Trophoblast cell (in vitro differentiated cells and primary cell): ENCODE data around the gene ZRANB3.

Source experiments
- DNase-seq, 2 donors: peaks; one replicate each; pipeline ENCODE4 v3.0.0-alpha.2; 2016
- H2AFZ ChIP-seq: 2 replicates; pipeline ENCODE4 v1.6.1; 2013; ENCODE audit warnings: low read length, moderate library complexity, mild to moderate bottlenecking; ENCODE audit not compliant: insufficient read depth, poor library complexity
- H2AK5ac ChIP-seq: 2 replicates; pipeline ENCODE4 v1.6.1; 2013; ENCODE audit warnings: mild to moderate bottlenecking, low read length
- H2BK120ac ChIP-seq: 2 replicates; pipeline ENCODE4 v1.6.1; 2013; ENCODE audit warnings: low read length, mild to moderate bottlenecking, moderate library complexity; ENCODE audit not compliant: insufficient read depth, poor library complexity
- H2BK12ac ChIP-seq: 2 replicates; pipeline ENCODE4 v1.6.1; 2013; ENCODE audit warnings: mild to moderate bottlenecking, low read length, moderate library complexity
- H2BK5ac ChIP-seq: 2 replicates; pipeline ENCODE4 v1.6.1; 2013; ENCODE audit warnings: low read length, low read depth, moderate library complexity, mild to moderate bottlenecking; ENCODE audit not compliant: poor library complexity
- H3K14ac ChIP-seq: 2 replicates; pipeline ENCODE4 v1.6.1; 2013; ENCODE audit warnings: mild to moderate bottlenecking, low read length
- H3K18ac ChIP-seq: 2 replicates; pipeline ENCODE4 v1.6.1; 2013; ENCODE audit warnings: mild to moderate bottlenecking, low read length
- H3K23ac ChIP-seq: 2 replicates; pipeline ENCODE4 v1.6.1; 2013; ENCODE audit warnings: low read length
- H3K27ac ChIP-seq: 2 replicates; pipeline ENCODE4 v1.5.1; 2013; ENCODE audit warnings: low read depth, mild to moderate bottlenecking, inconsistent platforms, low read length, moderate library complexity
- H3K27me3 ChIP-seq: 2 replicates; pipeline ENCODE4 v1.6.1; 2013; ENCODE audit warnings: inconsistent platforms, mild to moderate bottlenecking, low read length, moderate library complexity; ENCODE audit not compliant: insufficient read depth
- H3K36me3 ChIP-seq, 2 experiments: 1 replicate in 1 of 2; 2 replicates in 1 of 2; pipeline ENCODE4 v1.6.1; 2013; ENCODE audit warnings: low read length in 2 of 2, mild to moderate bottlenecking in 2 of 2, moderate library complexity in 1 of 2; ENCODE audit not compliant: insufficient read depth in 2 of 2, control insufficient read depth in 1 of 2
- H3K4ac ChIP-seq: 2 replicates; pipeline ENCODE4 v1.6.1; 2013; ENCODE audit warnings: low read depth, mild to moderate bottlenecking, low read length, moderate library complexity
- H3K4me1 ChIP-seq, 2 experiments: 1 replicate in 1 of 2; 2 replicates in 1 of 2; pipeline ENCODE4 v1.6.1; 2013; ENCODE audit warnings: low read length in 2 of 2, mild to moderate bottlenecking in 2 of 2, moderate library complexity in 1 of 2; ENCODE audit not compliant: insufficient read depth in 2 of 2, control insufficient read depth in 1 of 2
- H3K4me2 ChIP-seq: 2 replicates; pipeline ENCODE4 v1.6.1; 2013; ENCODE audit warnings: inconsistent platforms, mild to moderate bottlenecking, low read length, moderate library complexity
- H3K4me3 ChIP-seq: 2 replicates; pipeline ENCODE4 v1.5.1; 2013; ENCODE audit warnings: mild to moderate bottlenecking, low read depth, low read length, inconsistent platforms
- H3K79me1 ChIP-seq: one replicate; pipeline ENCODE4 v1.6.1; 2013; ENCODE audit warnings: low read length
- H3K79me2 ChIP-seq: 2 replicates; pipeline ENCODE4 v1.6.1; 2013; ENCODE audit warnings: low read length, mild to moderate bottlenecking; ENCODE audit not compliant: control insufficient read depth, insufficient read depth, poor library complexity
- H3K9ac ChIP-seq: 2 replicates; pipeline ENCODE4 v1.6.1; 2013; ENCODE audit warnings: mild to moderate bottlenecking, low read length
- H3K9me3 ChIP-seq: 2 replicates; pipeline ENCODE4 v1.6.1; 2013; ENCODE audit warnings: low read depth, mild to moderate bottlenecking, control low read depth, inconsistent platforms, low read length; ENCODE audit not compliant: insufficient read depth
- H4K12ac ChIP-seq: 2 replicates; pipeline ENCODE4 v1.6.1; 2013; ENCODE audit warnings: low read depth, mild to moderate bottlenecking, low read length, moderate library complexity
- H4K8ac ChIP-seq: 2 replicates; pipeline ENCODE4 v1.6.1; 2013; ENCODE audit warnings: low read depth, mild to moderate bottlenecking, low read length, moderate library complexity
- H4K91ac ChIP-seq: one replicate; pipeline ENCODE4 v1.6.1; 2013; ENCODE audit warnings: low read depth, mild to moderate bottlenecking, low read length, moderate library complexity
- WGBS: extraction: QIAGEN DNeasy Blood & Tissue Kit; methylation state at CpG from one replicate; pipeline ENCODE4 v1.1.7; 2013; ENCODE audit warnings: missing lambda C conversion rate; ENCODE audit not compliant: insufficient read length, insufficient coverage; ENCODE audit errors: extremely low coverage; 5-methylcytosine and 5-hydroxymethylcytosine counted together

Gene ZRANB3

GRCh38 chr2:135099802-135100483, 431.1 kb downstream of the ZRANB3 start:
- no CpG with 5 or more reads among the region's 5 CpGs for WGBS
- no peaks in the 10 kb centered on the region for H3K79me1 ChIP-seq
- no peaks in the 10 kb centered on the region for H3K79me2 ChIP-seq
- H4K8ac ChIP-seq, result no peak overlapping the region
- no peak overlapping the region for H3K4me2 ChIP-seq
- no peak overlapping the region for H4K12ac ChIP-seq
- no peak overlapping the region for H2BK120ac ChIP-seq
- H2AFZ ChIP-seq, result no peak overlapping the region
- H3K4me3 ChIP-seq, result no peak overlapping the region
- H3K18ac ChIP-seq, result no peak overlapping the region
- H3K9ac ChIP-seq, result no peak overlapping the region
- no peaks in the 10 kb centered on the region for H3K9me3 ChIP-seq
- no peak for DNase-seq
- H2BK12ac ChIP-seq, result no peak overlapping the region
- H3K14ac ChIP-seq, result no peak overlapping the region
- no peak overlapping the region for H2AK5ac ChIP-seq
- peaks cover 2% of the 10 kb centered on the region in 2 experiments for H3K36me3 ChIP-seq
- H2BK5ac ChIP-seq, result no peak overlapping the region
- H3K4me1 ChIP-seq, result no peaks in the 10 kb centered on the region
- no peaks in the 10 kb centered on the region for H3K27me3 ChIP-seq
- H3K27ac ChIP-seq, result no peak overlapping the region
- no peak overlapping the region for H3K4ac ChIP-seq
- H3K23ac ChIP-seq, result no peak overlapping the region
- H4K91ac ChIP-seq, result no peak overlapping the region

GRCh38 chr2:135097532-135098231, 433.3 kb downstream of the ZRANB3 start:
- Histone ChIP-seq H3K4me1 (no peaks in the 10 kb centered on the region), H4K91ac (no peak overlapping the region), H2BK12ac (no peak overlapping the region), H3K4ac (no peak overlapping the region), H3K79me1 (no peaks in the 10 kb centered on the region), H3K27ac (no peak overlapping the region), H3K79me2 (no peaks in the 10 kb centered on the region), H3K9ac (no peak overlapping the region), H2AK5ac (no peak overlapping the region), H3K4me2 (no peak overlapping the region), H3K27me3 (no peaks in the 10 kb centered on the region), H3K23ac (no peak overlapping the region), H2AFZ (no peak overlapping the region), H4K8ac (no peak overlapping the region), H3K14ac (no peak overlapping the region), H3K36me3 (peaks cover 0 to 4% of the 10 kb centered on the region in 2 experiments), H4K12ac (no peak overlapping the region), H3K9me3 (no peaks in the 10 kb centered on the region), H3K4me3 (no peak overlapping the region), H2BK5ac (no peak overlapping the region), H3K18ac (no peak overlapping the region), H2BK120ac (no peak overlapping the region)
- no CpG with 5 or more reads among the region's 2 CpGs for WGBS
- no peak for DNase-seq

- no peak for DNase-seq
- H2AFZ ChIP-seq, result no peak overlapping the region
- no peak overlapping the region for H2BK5ac ChIP-seq
- no peak overlapping the region for H3K18ac ChIP-seq
- no CpG with 5 or more reads among the region's 4 CpGs for WGBS
- no peak overlapping the region for H3K9ac ChIP-seq
- no peak overlapping the region for H2BK120ac ChIP-seq
- H3K79me2 ChIP-seq, result no peaks in the 10 kb centered on the region
- no peak overlapping the region for H3K23ac ChIP-seq
- no peak overlapping the region for H3K14ac ChIP-seq
- no peak overlapping the region for H2AK5ac ChIP-seq
- H3K4ac ChIP-seq, result no peak overlapping the region
- H3K27ac ChIP-seq, result no peak overlapping the region
- H3K79me1 ChIP-seq, result no peaks in the 10 kb centered on the region
- no peak overlapping the region for H3K4me2 ChIP-seq
- H4K12ac ChIP-seq, result no peak overlapping the region
- H4K8ac ChIP-seq, result no peak overlapping the region
- H3K4me3 ChIP-seq, result no peak overlapping the region
- no peaks in the 10 kb centered on the region for H3K4me1 ChIP-seq
- no peaks in the 10 kb centered on the region for H3K9me3 ChIP-seq
- no peaks in the 10 kb centered on the region for H3K27me3 ChIP-seq
- no peak overlapping the region for H4K91ac ChIP-seq
- no peak overlapping the region for H2BK12ac ChIP-seq
- peaks cover 0 to 4% of the 10 kb centered on the region in 2 experiments for H3K36me3 ChIP-seq
Observed at GRCh38 chr2:135096665-135097446, 434.2 kb downstream of the ZRANB3 start.

GRCh38 chr2:135095591-135095990, 435.4 kb downstream of the ZRANB3 start:
- no peak overlapping the region for H2BK12ac ChIP-seq
- H3K9ac ChIP-seq, result no peak overlapping the region
- no peaks in the 10 kb centered on the region for H3K9me3 ChIP-seq
- no peak overlapping the region for H3K4me3 ChIP-seq
- H3K18ac ChIP-seq, result no peak overlapping the region
- no peak overlapping the region for H3K4me2 ChIP-seq
- no peak overlapping the region for H2BK5ac ChIP-seq
- H3K27me3 ChIP-seq, result no peaks in the 10 kb centered on the region
- no peak for DNase-seq
- H2AFZ ChIP-seq, result no peak overlapping the region
- H3K4me1 ChIP-seq, result no peaks in the 10 kb centered on the region
- H3K4ac ChIP-seq, result no peak overlapping the region
- H4K12ac ChIP-seq, result no peak overlapping the region
- no peak overlapping the region for H2AK5ac ChIP-seq
- H3K79me2 ChIP-seq, result no peaks in the 10 kb centered on the region
- WGBS, result no CpG with 5 or more reads among the region's 3 CpGs
- no peaks in the 10 kb centered on the region for H3K79me1 ChIP-seq
- H3K23ac ChIP-seq, result no peak overlapping the region
- H3K27ac ChIP-seq, result no peak overlapping the region
- H4K91ac ChIP-seq, result no peak overlapping the region
- peaks cover 0 to 4% of the 10 kb centered on the region in 2 experiments for H3K36me3 ChIP-seq
- no peak overlapping the region for H2BK120ac ChIP-seq
- no peak overlapping the region for H4K8ac ChIP-seq
- H3K14ac ChIP-seq, result no peak overlapping the region
